Muscle layer of duodenum (tissue), 2 donors: ENCODE measurements around the gene CDC123.
"Not testable (repeated sequence)": the region's sequence is repeated elsewhere in the genome, so short reads cannot be mapped to it uniquely, and the experiment has no call there.

Experiments
- H3K27ac ChIP-seq: one replicate; pipeline ENCODE4 v1.7.0; 2013; ENCODE audit warnings: mild to moderate bottlenecking, low read length
- H3K27me3 ChIP-seq: one replicate; pipeline ENCODE4 v1.7.0; 2013; ENCODE audit warnings: low read depth, mild to moderate bottlenecking, control low read depth, low read length
- H3K36me3 ChIP-seq, 2 donors: one replicate each; pipeline ENCODE4 v1.7.0; 2013; ENCODE audit warnings: low read length in 2 of 2, control low read depth in 1 of 2, mild to moderate bottlenecking in 1 of 2; ENCODE audit not compliant: insufficient read depth in 2 of 2, control insufficient read depth in 1 of 2
- H3K4me1 ChIP-seq, 2 donors: one replicate each; pipeline ENCODE4 v1.7.0; 2013; ENCODE audit warnings: low read length in 2 of 2, mild to moderate bottlenecking in 2 of 2, control low read depth in 1 of 2, moderate library complexity in 1 of 2; ENCODE audit not compliant: insufficient read depth in 2 of 2, control insufficient read depth in 1 of 2
- H3K4me3 ChIP-seq, 2 donors: one replicate each; pipeline ENCODE4 v1.7.0; 2013; ENCODE audit warnings: low read length in 2 of 2, low read depth in 1 of 2, mild to moderate bottlenecking in 1 of 2
- H3K9me3 ChIP-seq, 2 donors: one replicate each; pipeline ENCODE4 v1.7.0; 2013; ENCODE audit warnings: low read length in 2 of 2, control low read depth in 1 of 2, mild to moderate bottlenecking in 1 of 2; ENCODE audit not compliant: control insufficient read depth in 1 of 2
- donor health status: healthy.

The CDC123 gene

GRCh38 chr10:12237265-12238220 lies 41.6 kb downstream of the CDC123 start:
- Histone ChIP-seq H3K27ac (no peak overlapping the region), H3K9me3 (no peaks in the 10 kb centered on the region), H3K36me3 (peaks cover 21 to 25% of the 10 kb centered on the region in 2 donors), H3K27me3 (no peaks in the 10 kb centered on the region), H3K4me1 (peaks cover 0 to 12% of the 10 kb centered on the region in 2 donors), H3K4me3 (no peak overlapping the region)

GRCh38 chr10:12238821-12239220 lies 42.8 kb downstream of the CDC123 start:
- Histone ChIP-seq H3K36me3 (peaks cover 20% of the 10 kb centered on the region in 2 donors), H3K9me3 (no peaks in the 10 kb centered on the region), H3K4me3 (no peak overlapping the region), H3K4me1 (peaks cover 0 to 12% of the 10 kb centered on the region in 2 donors), H3K27ac (no peak overlapping the region), H3K27me3 (no peaks in the 10 kb centered on the region)

DNA sequence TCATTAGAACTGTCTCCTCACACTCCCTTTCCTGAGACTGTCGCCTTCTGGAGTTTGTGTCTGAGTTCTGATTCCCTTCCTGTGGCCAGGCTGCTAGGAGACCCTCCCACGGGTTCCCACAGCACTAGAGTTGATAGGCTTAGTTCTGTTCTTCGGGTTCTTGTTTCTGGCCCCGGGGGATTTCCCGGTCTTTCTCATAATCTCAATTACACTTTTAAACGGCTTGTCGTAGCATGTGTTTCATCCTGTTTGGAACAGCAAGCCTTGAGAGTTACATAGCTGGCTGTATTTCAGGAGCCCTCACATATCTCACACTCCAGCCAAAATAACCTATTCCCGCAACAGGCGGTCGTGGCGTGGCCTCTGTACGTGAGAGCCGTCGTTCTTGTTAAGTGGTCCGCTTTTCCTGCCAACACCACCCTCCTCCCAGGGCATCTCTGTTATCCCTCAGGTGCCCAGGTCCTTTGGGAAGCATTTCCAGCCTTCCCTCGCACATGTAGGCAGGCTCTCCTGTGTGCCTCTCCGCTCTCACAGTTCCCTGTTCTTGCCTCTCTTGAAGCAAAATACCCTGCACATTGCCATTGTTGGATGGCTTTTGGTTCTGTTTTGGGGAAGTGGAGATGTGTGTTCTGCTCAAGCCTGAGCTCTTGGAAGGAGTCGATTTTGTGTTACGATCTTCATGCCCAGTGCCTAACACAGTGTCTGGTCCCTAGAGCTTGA lies 46.0 kb downstream of the CDC123 start:
- no peak overlapping the region for H3K4me3 ChIP-seq

DNA sequence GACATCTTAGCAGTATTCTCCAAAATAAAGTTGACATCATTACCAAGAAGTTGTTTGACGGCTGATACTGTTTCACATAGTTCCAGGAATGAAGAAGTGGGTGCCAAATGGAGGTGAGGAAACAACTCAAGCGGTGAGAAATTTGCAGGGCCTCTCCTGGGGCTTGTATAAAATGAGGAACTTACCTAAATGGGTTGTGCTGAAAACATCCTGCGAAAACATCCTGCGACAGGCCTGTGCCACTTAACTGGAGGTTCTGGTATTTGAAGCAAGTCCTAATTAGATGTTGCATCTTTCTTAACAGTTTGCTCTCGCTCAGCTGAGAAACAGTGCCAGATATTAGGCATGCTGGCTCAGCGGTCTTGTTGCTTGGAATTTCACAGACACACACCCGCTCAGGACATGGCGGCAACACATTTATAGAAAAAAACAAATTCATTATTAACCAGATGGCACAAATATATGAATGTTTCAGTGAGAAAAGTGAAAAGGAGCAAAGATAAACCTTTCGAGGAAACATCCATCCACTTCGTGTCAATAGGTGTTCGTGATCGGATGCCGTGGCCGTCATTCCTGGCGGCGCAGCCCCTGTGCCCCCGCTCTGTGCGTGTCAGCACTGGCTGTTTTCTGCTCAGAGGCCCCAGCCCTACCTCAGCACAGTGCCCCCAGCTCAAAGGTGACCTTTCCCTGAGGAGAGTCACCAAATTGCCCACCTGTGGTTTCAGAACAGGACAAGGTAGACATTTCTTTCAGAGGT lies 48.1 kb downstream of the CDC123 start:
- H3K36me3 ChIP-seq = peaks cover 18 to 38% of the 10 kb centered on the region in 2 donors
- H3K4me3 ChIP-seq = no peak overlapping the region
- no peaks in the 10 kb centered on the region for H3K4me1 ChIP-seq
- H3K9me3 ChIP-seq = no peaks in the 10 kb centered on the region
- H3K27ac ChIP-seq = no peak overlapping the region
- H3K27me3 ChIP-seq = no peaks in the 10 kb centered on the region

More for the DNA sequence above, 46.0 kb downstream of the CDC123 start:
- H3K27ac ChIP-seq = peak overlapping the region; percentile 51
- no peaks in the 10 kb centered on the region for H3K4me1 ChIP-seq
- H3K36me3 ChIP-seq = peaks cover 25 to 43% of the 10 kb centered on the region in 2 donors
- no peaks in the 10 kb centered on the region for H3K9me3 ChIP-seq
- H3K27me3 ChIP-seq = no peaks in the 10 kb centered on the region

DNA sequence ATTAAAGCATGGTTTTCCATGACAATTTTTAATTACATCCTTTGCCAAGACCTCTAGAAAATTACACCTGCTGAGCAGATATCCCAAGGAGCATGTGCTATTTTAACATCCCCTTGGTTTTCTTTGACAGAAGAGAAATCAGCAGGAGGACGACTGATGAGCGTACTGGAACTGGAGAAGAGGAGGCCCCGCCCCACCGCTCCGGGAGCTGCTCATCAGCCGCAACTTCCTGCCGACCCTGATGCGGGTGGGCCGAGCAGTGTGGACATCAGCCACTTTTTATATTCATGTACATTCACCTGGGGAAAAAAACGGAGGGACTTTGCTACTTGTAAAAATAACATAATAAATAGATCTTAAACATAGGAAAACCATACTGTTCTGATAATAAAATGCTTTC lies 54.2 kb downstream of the CDC123 start:
- Histone ChIP-seq H3K36me3 (peaks cover 22 to 38% of the 10 kb centered on the region in 2 donors), H3K4me1 (peaks cover 0 to 5% of the 10 kb centered on the region in 2 donors), H3K4me3 (no peak overlapping the region), H3K27me3 (no peaks in the 10 kb centered on the region), H3K9me3 (no peaks in the 10 kb centered on the region), H3K27ac (no peak overlapping the region)

- H3K27ac ChIP-seq, H3K4me1 ChIP-seq, H3K27me3 ChIP-seq, H3K9me3 ChIP-seq, H3K4me3 ChIP-seq: not testable (repeated sequence)
- H3K36me3 ChIP-seq = peaks cover 22 to 33% of the 10 kb centered on the region in 2 donors
Observed at GRCh38 chr10:12250702-12251101, 54.7 kb downstream of the CDC123 start.

DNA sequence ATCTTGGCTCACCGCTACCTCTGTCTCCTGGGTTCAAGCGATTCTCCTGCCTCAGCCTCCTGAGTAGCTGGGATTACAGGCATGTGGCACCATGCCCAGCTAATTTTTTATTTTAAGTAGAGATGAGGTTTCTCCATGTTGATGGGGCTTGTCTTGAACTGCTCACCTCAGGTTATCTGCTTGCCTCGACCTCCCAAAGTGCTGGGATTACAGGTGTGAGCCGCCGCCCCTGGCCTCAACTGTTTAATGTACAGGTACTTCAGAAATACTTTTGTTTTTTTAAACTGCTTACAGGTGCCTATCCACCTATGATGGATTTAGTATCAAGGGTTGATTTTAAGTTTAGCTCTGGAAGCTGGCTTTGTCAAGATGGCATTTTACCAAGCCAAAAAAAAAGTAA lies 55.6 kb downstream of the CDC123 start:
- H3K4me1 ChIP-seq = peaks cover 0 to 5% of the 10 kb centered on the region in 2 donors
- no peaks in the 10 kb centered on the region for H3K27me3 ChIP-seq
- H3K27ac ChIP-seq = no peak overlapping the region
- H3K9me3 ChIP-seq = no peaks in the 10 kb centered on the region
- peaks cover 13 to 25% of the 10 kb centered on the region in 2 donors for H3K36me3 ChIP-seq
- no peak overlapping the region for H3K4me3 ChIP-seq

DNA sequence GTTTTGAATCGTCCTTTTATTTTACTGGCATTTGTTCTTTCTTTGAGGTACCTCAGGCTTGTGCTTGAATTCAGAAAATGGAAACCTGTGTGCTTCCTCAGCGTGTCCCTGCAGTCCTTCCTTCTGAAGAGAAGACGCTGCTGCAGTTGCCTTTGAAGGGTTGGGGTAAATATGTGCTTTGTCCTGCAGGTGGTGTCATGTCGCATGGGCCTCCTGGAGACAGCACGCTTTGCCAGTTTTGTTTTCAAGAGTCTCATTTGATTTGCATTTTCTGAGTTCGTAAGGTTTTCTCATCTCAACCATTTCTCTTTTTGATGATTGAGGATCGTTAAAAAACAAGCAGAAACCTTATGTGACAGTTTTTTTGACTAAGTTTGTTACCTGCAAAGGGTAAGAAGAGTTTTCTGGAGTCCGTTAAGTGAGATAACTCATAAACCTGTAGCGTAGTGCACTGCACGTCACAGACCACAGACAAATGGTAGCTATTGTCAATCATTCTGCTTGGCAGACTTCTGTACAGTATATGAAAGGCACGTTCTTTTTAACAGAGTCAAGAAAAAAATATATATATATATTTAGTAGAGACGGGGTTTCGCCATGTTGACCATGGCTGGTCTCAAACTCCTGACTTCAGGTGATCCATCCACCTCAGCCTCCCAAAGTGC lies 57.0 kb downstream of the CDC123 start:
- no peaks in the 10 kb centered on the region for H3K27me3 ChIP-seq
- no peaks in the 10 kb centered on the region for H3K9me3 ChIP-seq
- no peak overlapping the region for H3K27ac ChIP-seq
- H3K36me3 ChIP-seq = peaks cover 11 to 17% of the 10 kb centered on the region in 2 donors
- H3K4me1 ChIP-seq = peaks cover 0 to 5% of the 10 kb centered on the region in 2 donors
- no peak overlapping the region for H3K4me3 ChIP-seq

DNA sequence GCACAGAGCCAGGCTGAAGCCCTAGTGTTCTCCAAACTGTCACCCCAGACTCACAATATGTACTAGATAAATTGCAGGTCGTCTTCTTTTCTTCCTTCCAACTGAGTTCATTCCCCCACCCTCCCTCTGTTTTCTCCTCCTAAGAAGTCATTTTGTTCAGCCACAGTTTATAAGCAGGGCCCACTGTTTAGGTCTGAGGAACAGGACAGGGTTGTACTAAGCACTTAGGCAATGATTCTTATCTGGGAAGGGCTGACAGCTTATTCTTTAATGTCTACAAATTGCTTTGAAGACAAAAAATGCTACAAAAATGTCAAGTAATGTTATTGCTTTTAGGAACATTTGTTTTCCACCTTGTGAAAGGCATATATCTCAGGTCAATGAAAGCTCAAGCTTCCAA lies 59.1 kb downstream of the CDC123 start:
- H3K9me3 ChIP-seq = no peaks in the 10 kb centered on the region
- H3K4me1 ChIP-seq = peaks cover 0 to 5% of the 10 kb centered on the region in 2 donors
- peaks cover 3 to 11% of the 10 kb centered on the region in 2 donors for H3K36me3 ChIP-seq
- no peak overlapping the region for H3K4me3 ChIP-seq
- no peak overlapping the region for H3K27ac ChIP-seq
- no peaks in the 10 kb centered on the region for H3K27me3 ChIP-seq

GRCh38 chr10:12259988-12260387 lies 64.0 kb downstream of the CDC123 start:
- Histone ChIP-seq H3K27ac (no peak overlapping the region), H3K4me3 (no peak overlapping the region), H3K36me3 (no peaks in the 10 kb centered on the region), H3K4me1 (peaks cover 0 to 6% of the 10 kb centered on the region in 2 donors), H3K9me3 (no peaks in the 10 kb centered on the region), H3K27me3 (no peaks in the 10 kb centered on the region)
